Fibroblast of skin of scalp (primary cell): ENCODE measurements around the gene AGBL1. TPM values are rescaled to one million over a fixed set of nuclear protein-coding genes. Genes with fewer than 3 reads are reported as not detected.

Experiments used
- DNase-seq: peaks from one replicate; pipeline ENCODE4 v3.0.0-alpha.2; 2013
- polyA plus RNA-seq, 2 experiments: library from polyadenylated mRNA; unstranded; fragments of 120-200 nt; gene quantifications; one replicate each; pipeline ENCODE4 v1.2.1, GENCODE V29; 2013; ENCODE audit not compliant: insufficient read length in 2 of 2

The AGBL1 gene
- polyA plus RNA-seq (2013, experiment 1 of 2; ENCODE audit: insufficient read length): 0.06 TPM
- polyA plus RNA-seq (2013, experiment 2 of 2; ENCODE audit: insufficient read length): 0.27 TPM

- DNase-seq: no peak
Measured at GRCh38 chr15:86079508-86080266, at the start of gene AGBL1. AGBL1 (plus strand) TSS chr15:86079871.

- DNase-seq: no peak
Measured at GRCh38 chr15:86034904-86035303, 44.8 kb upstream of the AGBL1 start.

GRCh38 chr15:86036243-86036642 lies 43.4 kb upstream of the AGBL1 start:
- DNase-seq: no peak

DNA sequence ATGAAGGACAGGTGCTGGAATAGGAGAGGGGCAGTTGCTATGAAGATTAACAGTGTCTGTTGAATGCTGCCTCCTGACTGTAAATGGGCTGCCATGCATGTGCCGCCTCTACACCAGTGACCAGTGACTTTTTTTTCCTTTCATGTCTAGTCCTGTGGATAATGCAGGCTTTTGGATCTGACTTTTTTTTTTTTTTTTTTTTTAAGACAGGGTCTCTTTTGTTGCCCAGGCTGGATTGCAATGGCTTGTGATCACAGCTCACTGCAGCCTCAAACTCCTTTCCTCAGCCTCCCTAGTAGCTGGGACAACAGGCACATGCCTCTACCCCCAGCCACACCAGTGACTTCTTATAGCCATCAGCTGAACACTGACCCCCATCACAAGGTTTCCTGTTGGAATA lies 41.2 kb upstream of the AGBL1 start:
- DNase-seq: no peak

GRCh38 chr15:86040356-86041033 lies 39.2 kb upstream of the AGBL1 start:
- DNase-seq: no peak

GRCh38 chr15:86041399-86041798 lies 38.3 kb upstream of the AGBL1 start:
- DNase-seq: no peak

GRCh38 chr15:86042226-86042625 lies 37.4 kb upstream of the AGBL1 start:
- DNase-seq: no peak

DNA sequence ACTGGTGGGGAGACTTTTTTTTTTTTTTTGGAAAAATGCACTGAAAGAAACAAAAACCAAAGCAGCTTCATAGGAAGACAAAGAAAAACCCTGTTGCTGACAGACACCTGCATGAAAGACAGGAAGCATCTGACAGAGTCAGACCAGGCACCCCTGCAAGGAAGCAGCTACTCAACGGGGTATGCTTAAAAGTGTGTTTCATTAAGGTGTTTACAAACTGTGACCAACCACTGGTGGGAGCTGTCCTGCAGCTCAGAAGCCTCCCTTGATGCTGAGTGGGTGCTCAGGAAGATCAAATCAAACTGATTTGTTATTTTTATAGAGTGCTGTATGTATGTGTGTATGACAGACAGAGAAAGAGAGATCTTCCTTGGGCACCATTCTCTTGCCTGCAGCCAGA lies 34.7 kb upstream of the AGBL1 start:
- DNase-seq: no peak

DNA sequence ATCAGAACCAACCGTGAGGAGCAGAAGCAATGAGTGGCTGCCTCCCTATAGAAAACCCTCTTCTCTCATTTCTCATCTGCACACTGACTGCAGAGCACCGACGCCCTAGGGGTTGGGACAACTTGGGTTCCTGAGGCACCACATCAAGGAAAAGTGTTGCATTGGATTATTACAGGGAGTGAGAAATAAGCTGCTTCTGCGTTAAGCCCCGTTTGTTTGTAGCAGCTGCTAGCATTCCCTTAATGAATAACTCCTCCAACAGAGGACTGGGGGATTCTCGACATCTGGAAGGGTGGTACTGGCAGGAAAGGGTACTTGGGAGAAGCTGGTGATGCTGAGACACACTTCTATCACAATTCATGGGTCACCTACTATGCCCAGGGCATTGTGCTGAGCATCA lies 25.3 kb upstream of the AGBL1 start:
- no peak for DNase-seq

DNA sequence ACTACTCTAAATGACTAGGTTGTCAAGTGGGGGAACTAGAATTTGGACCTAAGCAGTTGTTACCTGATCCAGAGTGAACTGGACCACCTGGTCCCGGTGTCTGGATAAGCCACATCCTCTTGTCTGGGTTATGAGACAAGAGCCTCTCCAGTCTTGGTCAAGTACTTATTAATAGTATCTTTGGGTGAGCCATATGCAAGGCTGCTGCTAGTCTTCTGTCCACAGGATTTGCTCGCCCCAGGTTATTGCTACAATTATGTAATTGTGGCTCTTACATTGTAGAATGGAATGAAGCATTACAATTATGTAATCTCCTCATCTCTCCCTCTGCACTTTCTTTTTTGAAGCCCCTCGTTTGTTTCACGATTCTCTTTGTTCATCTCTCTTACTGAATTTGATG lies 24.0 kb upstream of the AGBL1 start:
- DNase-seq: no peak

DNA sequence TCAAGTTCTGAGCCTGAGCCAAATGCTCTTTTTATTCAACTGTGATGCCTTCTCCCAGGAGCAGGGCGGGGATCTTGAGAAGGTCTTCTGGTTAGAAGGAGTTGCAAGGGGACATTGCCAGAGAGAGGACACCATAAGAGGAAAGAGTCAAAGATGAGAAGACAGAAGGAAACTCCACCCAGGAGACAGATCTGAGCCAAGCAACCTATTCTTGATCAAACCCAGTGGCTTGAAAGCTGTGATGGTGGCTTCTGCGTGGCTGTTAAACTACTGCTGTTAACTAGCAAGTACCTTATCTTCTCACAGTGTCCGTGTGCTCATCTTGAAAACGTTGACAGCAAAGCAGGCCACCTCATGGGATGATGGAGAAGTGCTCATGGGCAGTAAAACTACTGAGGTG lies 19.8 kb upstream of the AGBL1 start:
- no peak for DNase-seq

DNA sequence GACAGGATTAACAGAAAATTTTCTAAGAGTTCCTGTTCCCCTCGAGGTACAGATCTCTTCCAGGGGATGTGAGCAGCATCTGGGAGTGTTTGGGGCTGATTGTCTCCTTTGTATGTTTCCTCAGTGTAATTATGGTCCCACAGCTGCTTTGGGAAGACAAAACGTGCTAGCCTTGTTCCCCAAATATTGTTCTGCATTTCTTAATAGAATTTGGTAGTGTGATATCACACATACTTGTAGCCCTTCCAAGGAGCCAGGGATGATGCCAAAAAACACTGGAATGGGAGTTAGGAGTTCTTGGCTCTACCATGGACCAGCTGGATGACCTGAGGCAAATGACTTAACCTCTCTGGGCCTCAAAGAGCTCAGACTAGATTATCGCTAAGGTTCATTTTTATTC lies 19.0 kb upstream of the AGBL1 start:
- no peak for DNase-seq

DNA sequence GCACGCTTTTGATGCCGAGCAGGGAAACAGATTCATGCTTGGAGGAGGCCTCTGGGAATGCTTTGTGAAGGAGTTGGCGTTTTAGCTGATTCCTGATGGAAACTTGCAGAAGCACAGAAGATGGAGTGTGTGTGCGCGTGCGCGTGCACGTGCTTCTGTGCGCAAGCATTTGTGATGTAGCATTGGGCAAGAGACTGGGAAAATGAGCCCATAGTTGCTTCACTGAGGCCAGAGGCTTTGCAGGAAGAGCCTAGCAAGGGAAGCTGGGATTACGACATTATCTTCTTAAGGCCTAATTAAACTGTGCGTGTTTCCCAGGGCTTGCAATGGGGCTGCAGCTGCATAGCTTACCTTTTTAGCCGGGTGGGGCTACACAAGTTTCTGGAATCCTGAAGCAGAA lies 18.1 kb upstream of the AGBL1 start:
- DNase-seq: no peak

DNA sequence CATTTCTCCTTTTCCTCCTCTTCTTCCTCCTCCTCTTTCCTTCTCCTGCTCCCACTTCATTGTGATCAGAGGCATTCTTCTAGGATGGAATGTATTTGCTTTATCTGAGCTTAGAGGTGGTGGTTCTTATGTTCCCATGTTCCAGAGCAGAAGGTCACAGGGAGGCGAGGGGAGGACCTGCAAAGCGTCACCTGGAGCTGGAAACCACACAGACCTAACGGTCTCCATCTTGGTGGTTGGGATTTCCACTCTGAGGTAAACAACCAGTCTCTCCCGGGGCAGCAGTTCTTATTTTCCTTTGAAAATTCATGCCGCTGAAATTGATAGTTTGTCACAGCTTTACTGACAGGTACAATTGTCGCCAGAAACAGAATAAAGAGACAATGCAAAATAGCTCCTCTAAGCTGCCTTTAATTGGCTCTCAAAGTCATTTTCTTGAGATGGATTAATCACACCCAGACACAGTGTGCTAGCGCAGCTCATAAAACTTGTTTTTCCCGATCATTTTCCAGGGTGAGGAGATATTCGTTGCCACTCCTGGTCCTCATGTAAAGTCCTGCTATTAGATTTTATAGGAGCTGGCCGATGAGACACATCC lies 16.9 kb upstream of the AGBL1 start:
- no peak for DNase-seq

- no peak for DNase-seq
Measured at GRCh38 chr15:86063356-86064095, 16.1 kb upstream of the AGBL1 start.

- no peak for DNase-seq
Measured at GRCh38 chr15:86064326-86064725, 15.3 kb upstream of the AGBL1 start.

GRCh38 chr15:86066174-86066834 lies 13.4 kb upstream of the AGBL1 start:
- DNase-seq: no peak

DNA sequence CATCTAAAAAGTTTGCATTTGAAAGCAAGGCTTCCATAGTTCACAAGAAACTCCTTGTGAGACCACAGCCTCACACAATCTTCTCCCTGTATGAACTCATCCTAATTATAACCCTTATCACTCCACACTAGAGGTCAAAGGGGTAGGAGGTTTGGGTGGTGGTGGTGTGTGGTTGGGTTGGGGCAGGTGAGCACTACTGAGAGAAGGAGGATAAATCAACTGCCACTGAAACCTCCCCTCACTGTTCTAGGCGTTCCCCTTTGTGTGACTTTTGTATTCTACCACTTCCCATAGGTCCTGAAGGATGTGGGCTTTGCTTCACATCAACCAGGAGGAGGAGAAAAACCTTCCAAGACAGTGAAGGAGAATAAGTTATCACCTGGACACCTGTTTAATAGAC lies 6.4 kb upstream of the AGBL1 start:
- no peak for DNase-seq

DNA sequence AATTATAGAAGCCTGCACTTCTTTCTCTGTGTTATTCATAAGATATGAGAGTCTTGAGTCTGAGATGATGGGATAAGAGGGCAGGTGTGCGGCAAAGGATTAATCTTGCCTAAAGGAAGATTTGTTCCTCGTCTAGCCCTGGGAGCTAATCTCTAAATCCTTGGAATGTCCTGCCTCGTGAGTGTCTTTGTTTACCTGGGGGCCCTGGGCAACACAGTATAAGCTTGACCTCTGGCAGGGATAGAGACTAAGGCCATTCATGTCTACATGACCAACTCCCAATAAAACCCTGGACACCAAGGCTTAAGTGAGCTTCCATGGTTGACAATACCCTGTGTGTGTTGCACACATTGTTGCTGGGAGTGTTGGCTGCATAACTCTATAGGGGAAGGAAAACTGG lies 3.2 kb upstream of the AGBL1 start:
- no peak for DNase-seq

GRCh38 chr15:86077070-86077469 lies 2.6 kb upstream of the AGBL1 start:
- no peak for DNase-seq

- no peak for DNase-seq
Measured at GRCh38 chr15:86080302-86080701, 631 bp downstream of the AGBL1 start.

DNA sequence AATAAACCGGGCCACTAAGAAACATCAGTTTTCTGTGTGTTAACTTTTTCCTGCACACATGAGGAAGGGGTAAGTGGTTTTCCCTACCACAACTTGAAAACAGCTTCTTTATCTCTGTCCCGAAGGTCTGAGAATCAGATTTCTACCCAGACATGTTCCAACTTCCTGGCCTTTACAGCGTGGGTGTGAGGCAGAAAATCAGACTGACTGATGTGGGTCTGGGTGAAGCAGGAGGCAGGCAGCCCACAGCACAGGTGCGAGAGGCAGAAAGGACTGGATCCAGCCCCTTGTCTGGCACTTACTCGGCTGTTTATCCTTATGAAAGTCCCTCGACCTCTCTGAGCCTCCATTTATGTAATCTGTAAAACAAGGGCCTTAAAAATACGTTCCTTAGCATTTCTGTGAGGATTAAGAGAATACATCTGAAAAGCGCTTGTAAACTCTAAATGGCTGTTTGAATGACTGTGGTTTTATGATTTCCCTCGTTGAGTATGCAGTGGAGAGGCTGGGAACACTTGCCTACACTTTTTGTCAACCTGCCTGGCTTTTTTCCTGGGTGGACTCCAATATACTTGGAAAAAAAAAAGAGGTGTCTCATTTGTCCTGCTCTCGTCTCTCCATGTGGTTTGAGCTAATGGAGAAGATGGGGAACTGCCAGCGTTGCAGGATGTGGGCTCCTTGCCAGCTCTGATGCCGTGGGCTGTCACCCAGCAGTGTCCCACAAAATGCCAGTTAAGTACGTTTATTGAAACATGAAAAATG lies 3.1 kb downstream of the AGBL1 start:
- DNase-seq: no peak
